Measurements from ENCODE around the gene CSTF2T. TPM values are rescaled to one million over a fixed set of nuclear protein-coding genes. Genes with fewer than 3 reads are reported as not detected.

Gene CSTF2T
- total and polyA plus RNA-seq, 3 donors from 2014 or later, result 15.6 to 21.8 (median 19.0) TPM

DNA sequence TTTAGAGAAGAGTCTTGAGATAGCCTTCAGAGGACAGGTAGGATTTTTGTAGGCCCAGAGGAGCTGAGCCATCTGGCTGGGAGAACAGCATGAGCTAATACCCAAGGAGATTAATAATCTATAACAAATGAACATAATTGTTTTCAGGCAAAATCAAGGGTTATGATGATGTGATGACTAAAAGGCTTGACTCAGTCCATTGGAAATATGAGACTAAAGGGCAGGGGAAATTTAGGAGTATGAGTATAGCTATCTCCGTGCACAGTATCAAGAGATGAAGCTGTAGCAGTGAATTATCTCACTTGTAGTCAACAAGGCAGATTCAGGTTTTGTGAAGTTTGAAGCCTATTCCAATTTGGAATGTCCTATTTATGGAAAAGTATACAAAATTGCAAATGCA lies 40.1 kb downstream of the CSTF2T start:
- WGBS, 2 donors, result 70 to 78% methylated on average over 1 of the region's 1 CpG
- Histone ChIP-seq H3K9me3 (no peaks in the 10 kb centered on the region), H3K4me3 (no peak overlapping the region), H3K27ac (no peak overlapping the region), H3K36me3 (ENCODE audit: low read depth, missing control alignments) (no peaks in the 10 kb centered on the region), H3K4me1 (no peaks in the 10 kb centered on the region), H3K27me3 (no peaks in the 10 kb centered on the region)
- no peak for DNase-seq
- TF ChIP-seq, protein P1, sequence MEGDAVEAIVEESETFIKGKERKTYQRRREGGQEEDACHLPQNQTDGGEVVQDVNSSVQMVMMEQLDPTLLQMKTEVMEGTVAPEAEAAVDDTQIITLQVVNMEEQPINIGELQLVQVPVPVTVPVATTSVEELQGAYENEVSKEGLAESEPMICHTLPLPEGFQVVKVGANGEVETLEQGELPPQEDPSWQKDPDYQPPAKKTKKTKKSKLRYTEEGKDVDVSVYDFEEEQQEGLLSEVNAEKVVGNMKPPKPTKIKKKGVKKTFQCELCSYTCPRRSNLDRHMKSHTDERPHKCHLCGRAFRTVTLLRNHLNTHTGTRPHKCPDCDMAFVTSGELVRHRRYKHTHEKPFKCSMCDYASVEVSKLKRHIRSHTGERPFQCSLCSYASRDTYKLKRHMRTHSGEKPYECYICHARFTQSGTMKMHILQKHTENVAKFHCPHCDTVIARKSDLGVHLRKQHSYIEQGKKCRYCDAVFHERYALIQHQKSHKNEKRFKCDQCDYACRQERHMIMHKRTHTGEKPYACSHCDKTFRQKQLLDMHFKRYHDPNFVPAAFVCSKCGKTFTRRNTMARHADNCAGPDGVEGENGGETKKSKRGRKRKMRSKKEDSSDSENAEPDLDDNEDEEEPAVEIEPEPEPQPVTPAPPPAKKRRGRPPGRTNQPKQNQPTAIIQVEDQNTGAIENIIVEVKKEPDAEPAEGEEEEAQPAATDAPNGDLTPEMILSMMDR (IDR thresholded peaks at IDR 0.05), result no peak
- no peak for TF ChIP-seq POLR2A (IDR thresholded peaks at IDR 0.05)
- intact Hi-C loops (cut with DNase I; ENCODE audit: low total_unique reads), result no loop called here

DNA sequence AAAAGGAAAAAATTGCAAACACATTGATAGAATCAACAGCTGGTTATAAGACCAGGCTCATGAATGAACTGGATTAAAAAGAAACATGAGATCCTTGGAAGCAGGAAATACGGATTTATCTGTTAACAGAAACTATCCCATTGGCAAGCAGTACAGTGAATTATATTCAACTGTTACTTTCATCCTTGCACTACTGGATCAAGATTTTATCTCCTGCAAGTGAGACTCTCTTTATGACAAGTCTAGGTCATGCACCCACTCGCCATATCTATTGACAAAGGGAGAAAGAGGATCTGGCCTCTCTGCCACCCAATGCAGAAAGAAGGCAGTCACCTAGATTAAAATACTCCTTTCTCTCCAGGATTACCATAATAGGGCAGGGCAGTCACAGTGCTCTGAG lies 41.4 kb downstream of the CSTF2T start:
- no peak for TF ChIP-seq POLR2A (IDR thresholded peaks at IDR 0.05)
- TF ChIP-seq, protein P1 (IDR thresholded peaks at IDR 0.05), result no peak
- Histone ChIP-seq H3K27me3 (no peaks in the 10 kb centered on the region), H3K27ac (no peak overlapping the region), H3K9me3 (no peaks in the 10 kb centered on the region), H3K4me3 (no peak overlapping the region), H3K4me1 (no peaks in the 10 kb centered on the region), H3K36me3 (ENCODE audit: low read depth, missing control alignments) (no peaks in the 10 kb centered on the region)
- intact Hi-C loops (cut with DNase I; ENCODE audit: low total_unique reads), result no loop called here
- WGBS, 2 donors, result 65 to 68% methylated on average over 2 of the region's 2 CpGs
- no peak for DNase-seq

- H3K4me3 ChIP-seq, result no peak overlapping the region
- no peak for DNase-seq
- H3K36me3 ChIP-seq (ENCODE audit: low read depth, missing control alignments), result no peaks in the 10 kb centered on the region
- H3K9me3 ChIP-seq, result no peaks in the 10 kb centered on the region
- TF ChIP-seq POLR2A (IDR thresholded peaks at IDR 0.05), result no peak
- TF ChIP-seq, protein P1 (IDR thresholded peaks at IDR 0.05), result no peak
- 82 to 84% methylated on average over 3 of the region's 3 CpGs for WGBS, 2 donors
- H3K27ac ChIP-seq, result no peak overlapping the region
- no peaks in the 10 kb centered on the region for H3K4me1 ChIP-seq
- no peaks in the 10 kb centered on the region for H3K27me3 ChIP-seq
- intact Hi-C loops (cut with DNase I; ENCODE audit: low total_unique reads), result no loop called here
These were observed 42.9 kb downstream of the CSTF2T start for GRCh38 chr10:51656503-51656902.

DNA sequence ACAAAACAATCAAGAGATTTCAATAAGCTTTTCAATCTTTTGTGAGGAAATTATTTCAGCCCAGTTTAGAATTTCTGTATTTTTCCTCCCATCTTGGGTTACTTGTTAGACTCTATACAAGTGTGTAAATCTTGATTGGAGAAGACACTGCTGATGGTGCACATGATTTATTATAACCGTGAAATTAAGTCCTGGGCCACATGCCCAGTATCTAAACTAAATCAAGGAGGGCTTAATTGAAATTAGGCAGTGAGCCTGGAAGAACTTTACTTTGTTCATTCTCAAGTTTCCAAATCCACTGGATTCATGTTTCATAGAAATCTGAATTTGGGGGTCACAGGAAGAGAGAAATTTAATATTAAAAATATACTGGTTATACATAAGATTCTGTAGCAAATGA lies 44.5 kb downstream of the CSTF2T start:
- intact Hi-C loops (cut with DNase I; ENCODE audit: low total_unique reads), result no loop called here
- Histone ChIP-seq H3K36me3 (ENCODE audit: low read depth, missing control alignments) (no peaks in the 10 kb centered on the region), H3K4me1 (no peaks in the 10 kb centered on the region), H3K27ac (no peak overlapping the region), H3K4me3 (no peak overlapping the region), H3K27me3 (no peaks in the 10 kb centered on the region), H3K9me3 (no peaks in the 10 kb centered on the region)
- TF ChIP-seq POLR2A (IDR thresholded peaks at IDR 0.05), result no peak
- TF ChIP-seq, protein P1 (IDR thresholded peaks at IDR 0.05), result no peak
- WGBS, 2 donors, result 23 to 78% methylated on average over 1 of the region's 1 CpG
- no peak for DNase-seq

- Histone ChIP-seq H3K36me3 (ENCODE audit: low read depth, missing control alignments) (no peaks in the 10 kb centered on the region), H3K4me3 (no peak overlapping the region), H3K27me3 (no peaks in the 10 kb centered on the region), H3K9me3 (no peaks in the 10 kb centered on the region), H3K27ac (no peak overlapping the region), H3K4me1 (no peaks in the 10 kb centered on the region)
- no peak for DNase-seq
- no peak for TF ChIP-seq POLR2A (IDR thresholded peaks at IDR 0.05)
- TF ChIP-seq, protein P1 (IDR thresholded peaks at IDR 0.05), result no peak
- intact Hi-C loops (cut with DNase I; ENCODE audit: low total_unique reads), result no loop called here
These were observed 46.4 kb downstream of the CSTF2T start for GRCh38 chr10:51653025-51653424.

Measured in testis (tissue), 3 donors.